ENCODE results near the gene TMA7. TPM values are rescaled to one million over a fixed set of nuclear protein-coding genes. Genes with fewer than 3 reads are reported as not detected.

TMA7 gene
- total RNA-seq, 2 donors from 2014 or later, result 290 to 326 TPM

- Histone ChIP-seq H3K36me3 (ENCODE audit: control insufficient read depth, insufficient read depth, low read length) (peaks cover 26% of the 10 kb centered on the region), H3K9ac (ENCODE audit: extremely low read depth, low read length, poor library complexity, severe bottlenecking) (no peak overlapping the region), H3K4me3 (ENCODE audit: low read length) (no peak overlapping the region), H3K9me3 (ENCODE audit: control insufficient read depth, low read length) (no peaks in the 10 kb centered on the region), H3K27me3 (ENCODE audit: control insufficient read depth, insufficient read depth, low read length, poor library complexity, severe bottlenecking) (no peaks in the 10 kb centered on the region), H3K27ac (ENCODE audit: low read depth, low read length) (peak overlapping the region; percentile 100), H3K4me1 (ENCODE audit: control insufficient read depth, insufficient read depth, low read length) (peaks cover 7% of the 10 kb centered on the region)
- no peak overlapping the region for H3K4me3 Mint-ChIP-seq
- H3K27ac Mint-ChIP-seq, result peak overlapping the region; percentile 98
- H3K4me1 Mint-ChIP-seq, result peaks cover 16% of the 10 kb centered on the region
- H3K9me3 Mint-ChIP-seq, result no peaks in the 10 kb centered on the region
- TF ChIP-seq CTCF (conservative IDR thresholded peaks at IDR 0.05), result no peak
- WGBS, 2 experiments (ENCODE audit: insufficient coverage in 1 of 2, insufficient read length in 1 of 2), result 95% methylated on average over 9 of the region's 9 CpGs
- peaks cover 27% of the 10 kb centered on the region for H3K36me3 Mint-ChIP-seq (ENCODE audit: low read depth)
- DNase-seq, result peak; percentile 43
- no peaks in the 10 kb centered on the region for H3K27me3 Mint-ChIP-seq (ENCODE audit: insufficient read depth)
Observed at GRCh38 chr3:48467110-48467454, 27.0 kb downstream of the TMA7 start.

DNA sequence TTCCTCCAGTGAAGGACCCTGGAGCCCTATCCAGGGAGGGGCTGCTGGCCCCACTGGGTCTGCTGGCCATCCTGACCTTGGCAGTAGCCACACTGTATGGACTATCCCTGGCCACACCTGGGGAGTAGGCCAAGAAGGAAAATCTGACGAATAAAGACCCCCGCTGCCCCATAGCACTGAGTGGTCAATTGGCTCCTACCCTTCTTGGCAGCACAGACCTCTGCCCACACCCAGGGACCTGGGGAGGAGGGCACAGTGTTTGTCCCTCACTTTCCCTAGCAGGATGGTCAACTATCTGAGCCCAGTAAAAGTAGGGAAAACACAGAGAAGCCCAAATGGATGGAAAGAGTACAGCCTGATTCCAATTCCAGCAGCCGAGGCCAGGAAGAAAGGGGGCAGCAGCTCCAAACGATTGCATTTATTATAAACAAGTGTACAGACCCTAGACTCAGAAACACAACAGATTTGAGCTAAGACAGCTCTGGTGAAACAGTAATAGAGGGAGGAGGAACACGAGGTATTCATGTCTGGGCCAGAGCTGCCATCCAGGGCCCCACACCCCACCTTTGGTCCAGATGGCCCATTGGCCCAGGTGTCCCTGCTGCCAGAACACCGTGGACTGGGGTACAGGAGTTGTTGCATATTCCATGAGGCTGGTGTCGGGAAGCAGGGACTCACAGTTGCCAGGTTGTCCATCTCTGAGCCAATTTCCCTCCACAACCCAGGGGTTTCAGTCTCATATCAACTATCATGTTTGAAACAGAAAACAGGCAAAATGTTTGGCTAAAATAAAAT, 27.6 kb downstream of the TMA7 start:
- Mint-ChIP-seq H3K4me1 (peaks cover 16% of the 10 kb centered on the region), H3K9me3 (no peaks in the 10 kb centered on the region), H3K4me3 (no peak overlapping the region), H3K36me3 (ENCODE audit: low read depth) (peaks cover 27% of the 10 kb centered on the region), H3K27me3 (ENCODE audit: insufficient read depth) (no peaks in the 10 kb centered on the region), H3K27ac (peak overlapping the region; percentile 30)
- H3K9ac ChIP-seq (ENCODE audit: extremely low read depth, low read length, poor library complexity, severe bottlenecking), result no peak overlapping the region
- H3K4me1 ChIP-seq (ENCODE audit: control insufficient read depth, insufficient read depth, low read length), result peaks cover 7% of the 10 kb centered on the region
- no peaks in the 10 kb centered on the region for H3K9me3 ChIP-seq (ENCODE audit: control insufficient read depth, low read length)
- H3K27me3 ChIP-seq (ENCODE audit: control insufficient read depth, insufficient read depth, low read length, poor library complexity, severe bottlenecking), result no peaks in the 10 kb centered on the region
- DNase-seq, result no peak
- peak overlapping the region; percentile 100 for H3K27ac ChIP-seq (ENCODE audit: low read depth, low read length)
- no peak overlapping the region for H3K4me3 ChIP-seq (ENCODE audit: low read length)
- WGBS, 2 experiments (ENCODE audit: insufficient coverage in 1 of 2, insufficient read length in 1 of 2), result 81 to 95% methylated on average over 3 to 7 of the region's 7 CpGs
- TF ChIP-seq CTCF (conservative IDR thresholded peaks at IDR 0.05), result no peak
- H3K36me3 ChIP-seq (ENCODE audit: control insufficient read depth, insufficient read depth, low read length), result peaks cover 26% of the 10 kb centered on the region

- H3K27ac ChIP-seq (ENCODE audit: low read depth, low read length), result no peak overlapping the region
- no peak for TF ChIP-seq CTCF (conservative IDR thresholded peaks at IDR 0.05)
- Mint-ChIP-seq H3K36me3 (ENCODE audit: low read depth) (peaks cover 27% of the 10 kb centered on the region), H3K9me3 (no peaks in the 10 kb centered on the region), H3K4me1 (peaks cover 17% of the 10 kb centered on the region), H3K27ac (peak overlapping the region; percentile 39), H3K27me3 (ENCODE audit: insufficient read depth) (no peaks in the 10 kb centered on the region), H3K4me3 (no peak overlapping the region)
- 93 to 97% methylated on average over 6 to 8 of the region's 8 CpGs for WGBS, 2 experiments (ENCODE audit: insufficient coverage in 1 of 2, insufficient read length in 1 of 2)
- DNase-seq, result no peak
- H3K36me3 ChIP-seq (ENCODE audit: control insufficient read depth, insufficient read depth, low read length), result peaks cover 26% of the 10 kb centered on the region
- no peaks in the 10 kb centered on the region for H3K9me3 ChIP-seq (ENCODE audit: control insufficient read depth, low read length)
- H3K9ac ChIP-seq (ENCODE audit: extremely low read depth, low read length, poor library complexity, severe bottlenecking), result no peak overlapping the region
- H3K4me1 ChIP-seq (ENCODE audit: control insufficient read depth, insufficient read depth, low read length), result peaks cover 8% of the 10 kb centered on the region
- H3K4me3 ChIP-seq (ENCODE audit: low read length), result no peak overlapping the region
- no peaks in the 10 kb centered on the region for H3K27me3 ChIP-seq (ENCODE audit: control insufficient read depth, insufficient read depth, low read length, poor library complexity, severe bottlenecking)
Observed at GRCh38 chr3:48468329-48468731, 28.3 kb downstream of the TMA7 start.

All from endodermal cell (in vitro differentiated cells).